Muscle layer of colon (tissue), 2 donors: ENCODE results near the gene C20orf202.

Experiments used
- H3K27ac ChIP-seq: one replicate; pipeline ENCODE4 v1.7.0; 2013; ENCODE audit warnings: low read depth, mild to moderate bottlenecking, low read length, moderate library complexity
- H3K27me3 ChIP-seq, 2 donors: one replicate each; pipeline ENCODE4 v1.7.0; 2013; ENCODE audit warnings: low read length in 2 of 2, mild to moderate bottlenecking in 2 of 2; ENCODE audit not compliant: insufficient read depth in 2 of 2, control insufficient read depth in 1 of 2
- H3K36me3 ChIP-seq: one replicate; pipeline ENCODE4 v1.7.0; 2013; ENCODE audit warnings: mild to moderate bottlenecking, low read length; ENCODE audit not compliant: insufficient read depth
- H3K4me1 ChIP-seq: one replicate; pipeline ENCODE4 v1.7.0; 2013; ENCODE audit warnings: mild to moderate bottlenecking, low read length; ENCODE audit not compliant: insufficient read depth
- H3K4me3 ChIP-seq, 2 donors: one replicate each; pipeline ENCODE4 v1.7.0; 2013; ENCODE audit warnings: low read length in 2 of 2, low read depth in 1 of 2, mild to moderate bottlenecking in 1 of 2, moderate library complexity in 1 of 2
- H3K9ac ChIP-seq: one replicate; pipeline ENCODE4 v1.7.0; 2013; ENCODE audit warnings: low read length
- H3K9me3 ChIP-seq: one replicate; pipeline ENCODE4 v1.7.0; 2013; ENCODE audit warnings: mild to moderate bottlenecking, low read length
- donor health status: abdominal sarcoma.
- donor health status: Adenocarcinoma of cecum.

C20orf202 gene

GRCh38 chr20:1197801-1198200, 5.5 kb upstream of the C20orf202 start:
- Histone ChIP-seq H3K27ac (no peak overlapping the region), H3K9ac (no peak overlapping the region), H3K9me3 (no peaks in the 10 kb centered on the region), H3K4me1 (no peaks in the 10 kb centered on the region), H3K36me3 (no peaks in the 10 kb centered on the region), H3K27me3 (no peaks in the 10 kb centered on the region), H3K4me3 (no peak overlapping the region)

- H3K27ac ChIP-seq: no peak overlapping the region
- H3K4me3 ChIP-seq: no peak overlapping the region
- H3K4me1 ChIP-seq: no peaks in the 10 kb centered on the region
- H3K9ac ChIP-seq: no peak overlapping the region
- no peaks in the 10 kb centered on the region for H3K36me3 ChIP-seq
- H3K9me3 ChIP-seq: no peaks in the 10 kb centered on the region
- H3K27me3 ChIP-seq: no peaks in the 10 kb centered on the region
Observed at GRCh38 chr20:1198751-1199150, 4.5 kb upstream of the C20orf202 start.

DNA sequence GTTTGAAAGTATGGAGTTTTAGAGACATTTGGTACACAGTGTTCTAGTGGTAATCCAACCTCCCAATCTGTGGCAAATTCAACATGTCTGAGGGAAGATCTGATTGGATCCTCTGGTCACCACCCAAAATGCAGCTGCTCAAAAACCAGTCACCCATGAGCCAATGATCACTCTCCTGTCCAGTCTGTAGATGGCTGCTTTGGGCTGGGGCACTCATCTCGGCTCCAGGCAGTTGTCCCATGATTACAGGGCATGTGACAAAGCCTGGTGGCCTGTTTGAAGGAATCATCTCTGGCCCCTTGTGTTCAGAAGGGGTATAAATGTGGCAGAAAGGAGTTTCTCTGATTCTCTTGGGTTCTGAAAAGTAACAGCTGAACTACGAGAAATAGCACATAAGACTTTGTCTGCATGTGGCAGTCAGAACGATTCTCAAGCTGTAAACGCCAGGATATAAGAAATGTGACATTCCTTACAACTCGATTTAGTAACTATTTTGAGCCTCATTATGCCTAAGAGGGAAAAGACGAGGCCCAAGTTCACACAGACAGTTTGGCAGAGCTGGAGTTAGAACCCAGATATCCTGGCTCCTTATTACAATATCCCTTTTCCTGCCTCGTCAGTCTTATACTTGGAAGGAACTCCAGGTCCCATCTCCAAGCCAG, 3.9 kb upstream of the C20orf202 start:
- no peaks in the 10 kb centered on the region for H3K36me3 ChIP-seq
- no peak overlapping the region for H3K4me3 ChIP-seq
- H3K4me1 ChIP-seq: no peaks in the 10 kb centered on the region
- no peak overlapping the region for H3K9ac ChIP-seq
- H3K9me3 ChIP-seq: no peaks in the 10 kb centered on the region
- no peak overlapping the region for H3K27ac ChIP-seq
- H3K27me3 ChIP-seq: no peaks in the 10 kb centered on the region

DNA sequence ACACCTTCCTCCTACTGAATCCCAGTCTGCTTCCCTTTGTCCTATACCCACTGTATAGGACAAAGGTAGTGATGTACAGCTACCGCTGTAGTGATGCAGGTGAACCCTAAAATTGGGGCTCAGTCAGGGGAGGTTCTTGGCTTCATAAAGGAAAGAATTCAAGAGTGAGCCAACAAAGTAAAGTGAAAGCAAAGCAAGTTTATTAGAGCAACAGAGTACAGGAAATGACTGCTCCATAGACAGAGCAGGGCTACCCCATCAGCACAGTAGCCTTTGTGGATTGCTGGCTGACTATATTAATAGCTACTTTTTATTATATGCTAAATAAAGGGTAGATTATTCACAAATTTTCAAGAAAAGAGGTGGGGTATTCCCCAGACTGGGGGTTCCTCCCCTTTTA, 3.3 kb upstream of the C20orf202 start:
- no peak overlapping the region for H3K9ac ChIP-seq
- no peaks in the 10 kb centered on the region for H3K9me3 ChIP-seq
- no peak overlapping the region for H3K4me3 ChIP-seq
- H3K4me1 ChIP-seq: no peaks in the 10 kb centered on the region
- H3K27me3 ChIP-seq: no peaks in the 10 kb centered on the region
- H3K36me3 ChIP-seq: no peaks in the 10 kb centered on the region
- H3K27ac ChIP-seq: no peak overlapping the region

GRCh38 chr20:1203630-1204029, 376 bp downstream of the C20orf202 start:
- H3K27me3 ChIP-seq: no peaks in the 10 kb centered on the region
- no peak overlapping the region for H3K4me3 ChIP-seq
- H3K36me3 ChIP-seq: no peaks in the 10 kb centered on the region
- H3K9ac ChIP-seq: no peak overlapping the region
- H3K27ac ChIP-seq: no peak overlapping the region
- no peaks in the 10 kb centered on the region for H3K4me1 ChIP-seq
- no peaks in the 10 kb centered on the region for H3K9me3 ChIP-seq

GRCh38 chr20:1204113-1204512, 859 bp downstream of the C20orf202 start:
- H3K4me3 ChIP-seq: no peak overlapping the region
- no peaks in the 10 kb centered on the region for H3K36me3 ChIP-seq
- H3K4me1 ChIP-seq: no peaks in the 10 kb centered on the region
- H3K27ac ChIP-seq: no peak overlapping the region
- no peaks in the 10 kb centered on the region for H3K27me3 ChIP-seq
- H3K9ac ChIP-seq: no peak overlapping the region
- no peaks in the 10 kb centered on the region for H3K9me3 ChIP-seq

GRCh38 chr20:1204576-1204975, 1.3 kb downstream of the C20orf202 start:
- Histone ChIP-seq H3K9ac (no peak overlapping the region), H3K27me3 (no peaks in the 10 kb centered on the region), H3K27ac (no peak overlapping the region), H3K4me3 (no peak overlapping the region), H3K9me3 (no peaks in the 10 kb centered on the region), H3K4me1 (no peaks in the 10 kb centered on the region), H3K36me3 (no peaks in the 10 kb centered on the region)

DNA sequence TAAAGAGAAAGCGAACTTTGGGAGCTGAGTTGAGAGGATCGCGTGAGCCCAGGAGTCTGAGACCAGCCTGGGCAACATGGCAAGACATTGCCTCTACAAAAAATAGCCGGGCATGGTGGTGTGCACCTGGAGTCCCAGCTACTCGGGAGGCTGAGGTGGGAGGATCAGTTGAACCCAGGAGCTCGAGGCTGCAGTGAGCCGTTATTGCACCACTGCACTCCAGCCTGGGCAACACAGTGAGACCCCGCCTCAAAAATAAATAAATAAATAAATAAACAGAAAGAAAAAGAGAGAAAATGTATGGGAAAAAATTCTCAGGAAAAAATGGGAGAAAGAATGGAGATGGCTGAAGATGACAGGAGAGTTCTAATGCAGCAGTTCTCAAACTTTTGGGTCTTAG, 2.5 kb downstream of the C20orf202 start:
- H3K27me3 ChIP-seq: no peaks in the 10 kb centered on the region
- no peaks in the 10 kb centered on the region for H3K4me1 ChIP-seq
- H3K9me3 ChIP-seq: no peaks in the 10 kb centered on the region
- no peak overlapping the region for H3K9ac ChIP-seq
- H3K36me3 ChIP-seq: no peaks in the 10 kb centered on the region
- H3K4me3 ChIP-seq: no peak overlapping the region
- no peak overlapping the region for H3K27ac ChIP-seq

DNA sequence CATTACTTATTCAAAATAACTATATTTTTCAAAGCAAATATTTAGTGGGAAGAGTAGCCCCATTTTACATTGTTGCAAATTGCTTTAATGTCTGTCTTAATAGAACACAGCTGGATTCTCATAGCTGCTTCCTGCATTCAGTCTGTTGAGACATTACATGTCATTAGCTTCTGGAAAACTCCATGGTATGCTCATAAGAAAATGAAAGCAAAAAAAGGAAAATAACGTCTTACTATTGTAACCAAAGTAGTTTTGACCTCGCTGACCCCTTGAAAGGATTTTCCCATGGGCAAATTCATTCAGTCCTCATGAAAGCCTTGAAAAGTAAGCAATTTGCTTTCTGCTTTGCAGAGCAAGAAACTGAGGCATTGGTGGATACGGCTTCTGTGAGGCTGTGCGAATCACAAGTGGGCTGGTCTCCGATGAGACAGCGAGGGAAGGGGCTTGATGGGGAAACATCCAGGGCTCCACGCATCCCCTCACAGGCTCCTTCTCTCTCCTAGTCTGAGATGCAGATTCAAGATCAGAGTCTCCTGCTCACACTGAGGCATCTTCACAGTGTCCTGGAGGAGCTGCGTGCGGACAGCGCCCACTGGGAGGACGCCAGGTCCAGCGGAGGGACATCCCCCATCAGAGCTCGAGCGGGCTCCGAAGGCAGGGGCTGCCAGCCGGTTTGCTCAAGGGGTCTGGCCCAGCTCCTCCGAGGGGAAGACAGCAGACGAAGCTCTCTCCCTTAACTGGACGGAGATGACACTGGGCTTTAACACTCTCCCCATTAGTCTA, 3.3 kb downstream of the C20orf202 start:
- H3K9ac ChIP-seq: no peak overlapping the region
- H3K9me3 ChIP-seq: no peaks in the 10 kb centered on the region
- no peaks in the 10 kb centered on the region for H3K36me3 ChIP-seq
- no peaks in the 10 kb centered on the region for H3K4me1 ChIP-seq
- no peak overlapping the region for H3K27ac ChIP-seq
- no peaks in the 10 kb centered on the region for H3K27me3 ChIP-seq
- no peak overlapping the region for H3K4me3 ChIP-seq

DNA sequence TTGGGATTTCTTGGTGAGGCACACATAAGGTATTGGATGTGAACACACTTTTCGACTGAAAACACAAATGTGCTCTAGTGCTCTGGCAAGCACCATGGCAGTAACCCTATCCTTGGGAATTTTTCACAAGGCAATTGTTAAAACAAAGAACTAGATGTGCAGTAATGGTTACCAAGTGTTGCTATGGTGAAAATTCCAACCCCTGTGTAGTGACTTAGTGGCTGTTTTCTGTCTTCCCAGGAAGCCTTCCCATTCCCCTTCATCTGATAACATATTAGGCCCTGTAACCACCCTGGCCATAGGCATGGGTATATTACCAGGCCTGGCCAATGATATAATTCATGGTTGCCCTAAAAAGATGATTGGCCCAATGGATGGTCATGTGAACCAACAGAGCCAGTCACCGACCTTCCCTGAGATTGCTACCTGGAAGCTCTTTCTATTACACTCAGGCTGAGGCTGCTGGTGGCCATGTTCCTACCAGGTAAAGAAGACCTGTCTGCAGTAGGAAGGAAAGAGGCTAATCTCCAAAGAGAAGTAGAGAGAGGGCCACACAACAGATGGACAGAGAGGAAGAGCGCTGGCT, 4.1 kb downstream of the C20orf202 start:
- Histone ChIP-seq H3K9me3 (no peaks in the 10 kb centered on the region), H3K36me3 (no peaks in the 10 kb centered on the region), H3K27ac (no peak overlapping the region), H3K4me1 (no peaks in the 10 kb centered on the region), H3K4me3 (no peak overlapping the region), H3K27me3 (no peaks in the 10 kb centered on the region), H3K9ac (no peak overlapping the region)

DNA sequence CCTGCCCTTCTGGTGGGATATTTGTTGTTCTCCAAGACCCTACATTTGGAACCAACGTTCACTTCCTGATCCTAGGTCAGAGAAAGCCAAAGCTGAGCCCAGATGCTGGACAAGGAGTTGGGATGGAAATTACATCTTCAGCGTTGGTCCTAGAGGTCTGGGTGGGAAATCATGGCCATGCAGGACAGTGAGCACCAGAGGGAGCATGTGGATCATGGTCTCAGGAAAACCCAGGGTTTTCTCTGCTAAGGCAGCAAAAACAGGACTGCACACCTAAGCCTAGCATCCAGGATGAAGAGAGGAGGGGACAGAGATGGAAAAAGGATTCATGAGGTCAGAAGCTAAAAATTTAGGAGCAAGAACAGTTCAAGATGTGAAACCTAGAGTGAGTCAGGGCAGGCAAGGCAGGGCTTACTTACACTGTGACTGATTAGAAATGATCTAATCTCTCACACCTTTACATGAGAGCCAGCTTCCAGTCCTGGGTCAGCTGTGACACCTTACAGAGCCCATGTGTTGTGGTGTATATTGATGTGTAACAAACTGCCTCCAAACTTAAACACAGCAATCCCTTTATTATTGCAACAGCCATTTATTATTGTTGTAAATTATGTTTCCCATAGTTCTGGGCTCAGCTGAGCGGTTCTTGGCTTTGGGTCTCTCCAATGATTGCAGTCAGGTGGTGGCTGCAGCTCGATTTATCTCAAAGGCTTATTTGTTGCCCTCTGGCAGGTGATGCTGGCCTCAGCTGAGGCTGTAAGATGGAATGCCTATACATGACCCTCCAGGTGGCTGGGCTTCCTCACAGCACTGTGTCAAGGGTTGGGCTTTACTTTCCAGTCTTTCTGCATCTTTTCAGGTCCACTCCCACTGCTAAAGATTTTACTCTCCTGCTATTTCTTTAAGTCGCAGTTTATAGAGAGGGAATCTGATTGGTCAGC, 6.5 kb downstream of the C20orf202 start:
- no peak overlapping the region for H3K4me3 ChIP-seq
- H3K9me3 ChIP-seq: no peaks in the 10 kb centered on the region
- H3K36me3 ChIP-seq: no peaks in the 10 kb centered on the region
- no peak overlapping the region for H3K27ac ChIP-seq
- peaks cover 4% of the 10 kb centered on the region for H3K4me1 ChIP-seq
- H3K9ac ChIP-seq: no peak overlapping the region
- H3K27me3 ChIP-seq: no peaks in the 10 kb centered on the region
